CD4-positive, alpha-beta T cell treated with Interleukin-6 for 4 hours (primary cell): Measurements from ENCODE around the gene AUH.

Experiments
- DNase-seq: peaks from one replicate; pipeline ENCODE4 v3.0.0-alpha.2; 2020; ENCODE audit warnings: mixed read lengths

AUH gene

DNA sequence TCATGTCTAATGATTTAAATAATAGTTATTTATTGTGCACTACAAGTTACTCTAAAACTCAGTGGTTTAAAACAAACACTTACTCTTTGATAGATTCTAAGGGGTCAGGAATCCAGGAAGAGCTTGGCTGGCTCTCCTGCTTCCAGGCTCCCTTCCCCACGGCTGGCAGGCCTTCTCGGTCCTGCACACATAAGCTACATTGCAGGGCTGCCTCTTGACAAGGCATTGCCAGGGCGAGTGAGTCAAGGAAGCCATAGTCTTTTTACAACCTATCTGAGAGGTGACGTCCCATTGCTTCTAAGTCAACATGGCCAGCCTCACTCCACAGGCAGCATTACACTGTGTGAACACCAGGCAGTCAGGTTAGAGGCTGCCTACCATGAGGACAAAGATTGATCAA is 119.8 kb downstream of the AUH start:
- DNase-seq: no peak

DNA sequence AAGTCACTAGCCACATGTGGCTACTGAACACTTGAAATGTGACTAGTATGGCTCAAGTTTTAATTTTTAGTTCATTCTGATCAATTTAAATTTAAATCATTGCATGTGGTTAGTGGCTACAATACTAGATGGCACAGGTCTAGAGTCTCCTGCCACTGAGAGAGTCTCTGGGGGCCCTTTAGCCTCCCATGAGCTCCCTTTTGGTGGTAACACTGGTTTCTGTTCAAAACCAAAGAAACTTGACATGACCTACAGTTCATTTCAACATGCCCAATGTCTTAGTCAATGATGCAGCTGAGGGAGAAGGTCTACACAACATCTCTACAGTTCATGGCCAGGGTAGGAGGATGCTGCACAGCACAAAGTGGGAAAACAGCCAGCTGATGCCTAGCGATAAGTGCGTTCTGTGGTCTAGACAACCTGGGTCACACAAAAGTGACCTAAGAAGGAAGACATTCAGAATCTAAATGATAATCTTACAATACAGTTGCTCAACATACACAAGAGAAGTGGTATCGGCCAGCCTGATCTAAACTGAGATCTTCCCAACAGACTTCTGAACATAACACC is 121.0 kb downstream of the AUH start:
- no peak for DNase-seq

DNA sequence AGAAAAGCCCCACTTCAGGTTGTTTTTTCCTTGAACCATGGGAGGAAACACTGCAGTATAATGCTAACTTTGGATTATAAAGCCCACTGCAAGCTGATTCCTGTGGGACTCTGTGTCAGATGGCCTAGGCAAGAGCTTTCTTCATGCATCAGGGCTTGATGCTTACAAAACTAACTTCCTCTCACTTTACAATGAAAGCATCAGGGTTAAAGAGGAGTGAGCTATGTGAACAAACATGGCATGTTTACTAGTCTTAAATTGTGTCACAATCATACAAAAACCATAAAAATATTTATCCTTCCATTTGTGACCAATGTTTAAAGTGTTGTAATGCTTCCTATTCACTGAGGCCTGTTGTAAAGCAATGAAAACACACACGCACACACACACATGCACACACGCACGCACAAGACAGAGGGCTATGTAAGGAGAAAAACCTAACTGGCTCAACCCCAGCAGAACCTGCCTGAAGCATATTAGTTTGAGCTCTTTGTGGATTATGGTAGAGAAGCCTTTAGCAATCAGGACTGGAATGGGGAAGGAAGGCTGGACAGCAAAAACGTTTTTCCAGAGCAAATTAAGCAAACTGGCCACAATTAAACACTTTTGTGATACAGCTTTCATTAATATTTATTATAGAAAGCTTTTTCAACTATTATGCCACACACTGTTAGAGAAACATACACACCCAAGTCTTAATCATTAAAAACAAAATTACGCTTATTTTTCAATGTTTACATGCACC is 122.2 kb downstream of the AUH start:
- DNase-seq: no peak

DNA sequence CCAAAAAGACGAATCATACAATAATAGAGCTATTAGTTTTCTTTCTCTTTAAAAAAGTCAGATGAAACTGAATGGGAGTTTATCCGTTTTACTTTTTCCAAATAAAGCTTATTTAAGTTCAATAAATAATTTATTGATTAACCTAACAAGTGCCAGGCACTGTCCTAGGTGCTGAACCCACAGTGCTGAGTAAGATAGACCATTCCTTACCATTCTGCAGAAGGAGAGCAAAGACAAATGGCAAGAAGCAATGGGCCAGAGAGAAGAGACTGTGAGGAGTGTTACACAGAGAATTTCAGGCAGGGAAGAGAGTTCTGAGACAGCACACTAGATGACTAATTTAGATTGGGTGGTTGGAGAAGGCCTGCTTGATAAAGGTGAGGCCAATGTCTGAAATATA is 127.2 kb downstream of the AUH start:
- no peak for DNase-seq

DNA sequence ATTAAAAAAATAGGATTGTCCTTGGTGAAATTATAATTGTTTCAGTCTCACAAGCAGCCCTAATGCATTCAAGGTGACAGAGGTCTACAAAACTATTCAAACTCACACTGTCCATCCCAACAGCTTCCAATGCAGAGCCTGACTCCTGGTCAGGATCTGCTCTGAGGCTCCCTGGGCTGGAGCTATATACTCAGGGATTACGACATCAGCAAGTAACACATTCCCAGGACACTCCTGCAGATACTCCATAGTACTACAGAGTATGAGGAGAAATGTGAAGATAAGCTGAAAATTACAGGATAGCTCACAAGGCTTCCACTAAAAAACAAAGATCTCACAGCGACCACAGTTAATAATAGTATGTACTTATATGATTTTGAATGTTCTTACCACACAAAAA is 130.1 kb downstream of the AUH start:
- DNase-seq: no peak

DNA sequence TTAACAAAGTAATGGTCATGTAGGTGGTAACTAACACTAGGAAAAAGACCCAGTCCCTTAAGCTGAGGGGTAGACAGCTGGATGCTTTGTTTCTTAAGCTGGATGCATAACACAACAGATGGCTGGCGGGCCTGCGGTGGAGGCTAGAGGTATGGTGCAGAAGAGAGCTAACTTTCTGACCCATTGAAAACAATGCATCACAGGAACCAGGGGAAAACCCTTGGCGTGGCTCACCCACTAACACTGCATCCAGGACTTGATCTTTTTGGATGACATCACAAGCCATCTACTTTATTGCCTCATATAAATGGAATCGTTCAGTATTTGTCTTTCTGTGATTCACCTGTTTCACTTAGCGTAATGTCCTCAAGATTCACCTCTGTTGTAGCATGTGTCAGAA is 138.7 kb downstream of the AUH start:
- DNase-seq: no peak

DNA sequence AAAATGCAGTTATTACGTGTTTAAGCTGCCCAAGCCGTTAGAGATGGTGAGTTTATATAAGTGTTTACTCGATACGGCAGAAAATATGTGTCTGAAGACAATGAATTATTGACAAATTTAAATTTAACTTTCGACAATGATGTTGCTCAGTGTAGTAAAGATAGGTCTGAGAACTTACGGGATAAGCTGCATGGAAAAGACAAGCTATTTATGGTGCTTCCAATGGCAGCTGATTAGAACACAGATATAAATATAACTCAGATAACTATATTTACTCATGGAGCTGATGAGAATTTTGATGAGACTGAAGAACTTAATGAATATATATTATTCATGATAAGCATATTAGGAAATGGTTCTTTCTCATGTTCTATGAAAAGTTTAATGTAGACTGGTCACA is 139.3 kb downstream of the AUH start:
- no peak for DNase-seq

DNA sequence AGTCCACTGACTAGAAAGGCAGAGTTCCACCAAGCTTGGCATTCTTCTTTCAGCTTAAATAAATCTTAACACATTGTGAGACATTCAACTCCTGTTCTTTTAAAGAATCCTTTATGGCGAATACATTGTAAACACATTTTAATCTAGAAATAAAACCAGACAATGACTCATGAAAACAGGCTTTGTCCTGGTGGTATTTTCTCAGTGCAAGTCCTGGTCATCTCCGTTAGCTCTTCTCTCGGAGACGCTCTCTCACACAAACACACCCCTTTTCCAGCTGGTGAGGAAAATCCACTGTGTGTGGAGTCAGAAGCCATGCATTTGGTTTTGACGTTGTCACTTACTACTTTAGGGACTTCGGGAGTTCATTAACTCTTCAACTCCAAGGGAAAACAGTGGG is 140.4 kb downstream of the AUH start:
- no peak for DNase-seq

DNA sequence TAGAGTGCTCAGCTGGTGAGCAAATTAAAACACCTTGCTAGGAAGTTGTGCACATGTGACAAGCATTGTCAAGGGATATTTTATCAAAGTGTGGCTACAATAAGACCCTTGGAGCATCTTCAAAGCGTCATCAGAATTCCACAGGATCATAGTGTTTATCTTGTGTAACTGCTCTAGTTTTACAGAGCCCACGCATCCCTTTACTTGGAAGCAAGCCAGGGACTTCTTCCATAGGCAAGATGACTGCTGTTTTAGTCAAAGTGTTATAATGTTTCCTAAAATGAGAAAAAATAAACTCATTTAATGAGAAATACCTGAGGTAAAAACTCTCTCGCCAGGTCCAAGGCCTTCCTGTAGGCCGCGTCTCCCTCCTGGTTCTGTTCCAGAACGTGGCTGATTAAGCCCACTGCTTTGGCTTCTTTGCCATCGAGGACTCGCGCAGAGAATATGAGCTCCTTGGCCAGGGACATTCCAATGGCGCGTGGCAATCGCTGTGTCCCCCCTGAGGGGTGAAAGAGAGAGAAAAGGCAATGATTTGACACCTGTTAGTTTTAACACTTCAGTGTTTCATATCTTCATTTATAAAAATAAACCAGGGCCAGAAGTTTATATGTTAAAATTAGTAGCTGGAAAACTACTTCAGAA is 141.1 kb downstream of the AUH start:
- no peak for DNase-seq

DNA sequence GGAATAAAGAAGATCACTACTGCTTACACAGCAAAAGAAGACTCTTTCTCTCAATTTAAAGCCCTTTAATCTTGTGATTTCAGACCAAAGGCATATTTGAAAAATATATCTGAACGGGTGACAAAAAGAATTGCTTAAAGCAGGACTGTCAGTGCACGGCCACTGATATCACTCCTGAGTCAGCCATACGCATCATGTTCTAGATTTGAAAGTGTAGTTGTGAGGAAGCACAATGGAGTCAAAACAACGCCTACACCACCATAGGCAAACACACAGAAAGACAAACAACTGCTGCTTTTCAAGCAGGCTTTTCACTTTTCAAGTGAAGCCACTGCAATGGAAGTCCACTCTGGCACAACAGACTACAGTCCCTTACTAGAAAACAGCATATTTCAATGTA is 141.7 kb downstream of the AUH start:
- no peak for DNase-seq

DNA sequence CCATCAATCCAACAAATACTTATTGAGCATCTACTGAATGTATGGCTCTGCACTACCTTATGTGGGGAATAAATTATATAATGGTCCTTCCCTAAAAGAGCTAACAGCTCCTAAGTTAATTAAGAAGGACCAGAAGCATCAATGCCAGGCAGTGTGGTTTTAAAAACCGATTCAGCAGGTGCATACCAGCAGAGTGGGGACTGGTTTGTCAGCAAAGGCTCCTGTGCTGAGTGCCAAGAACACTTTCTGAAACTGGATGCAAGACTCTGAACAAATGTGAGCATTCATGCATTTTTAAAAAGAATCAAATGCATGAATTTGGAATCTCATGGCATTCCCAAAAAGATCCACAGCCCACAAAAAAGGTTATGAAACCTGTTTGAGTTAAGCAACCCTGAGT is 142.2 kb downstream of the AUH start:
- DNase-seq: no peak

DNA sequence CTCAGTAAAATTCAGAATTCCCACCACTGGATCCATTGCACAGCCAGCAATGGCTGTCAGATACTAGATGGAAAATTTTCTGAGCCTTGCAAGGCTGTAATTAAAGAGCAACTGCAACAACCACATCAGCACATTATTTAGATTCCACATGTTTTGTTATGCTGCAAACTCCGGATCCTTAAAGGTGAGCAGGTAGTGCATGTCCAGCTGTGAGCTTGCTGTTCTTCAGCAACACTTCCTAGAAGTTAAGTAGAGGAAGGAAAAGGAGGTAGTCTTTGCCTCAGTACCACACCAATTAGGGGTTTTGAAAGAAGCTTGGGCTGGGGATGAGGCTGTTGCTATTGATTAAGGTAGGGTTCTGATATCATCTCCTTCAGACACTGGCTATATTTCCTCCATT is 144.3 kb downstream of the AUH start:
- no peak for DNase-seq

DNA sequence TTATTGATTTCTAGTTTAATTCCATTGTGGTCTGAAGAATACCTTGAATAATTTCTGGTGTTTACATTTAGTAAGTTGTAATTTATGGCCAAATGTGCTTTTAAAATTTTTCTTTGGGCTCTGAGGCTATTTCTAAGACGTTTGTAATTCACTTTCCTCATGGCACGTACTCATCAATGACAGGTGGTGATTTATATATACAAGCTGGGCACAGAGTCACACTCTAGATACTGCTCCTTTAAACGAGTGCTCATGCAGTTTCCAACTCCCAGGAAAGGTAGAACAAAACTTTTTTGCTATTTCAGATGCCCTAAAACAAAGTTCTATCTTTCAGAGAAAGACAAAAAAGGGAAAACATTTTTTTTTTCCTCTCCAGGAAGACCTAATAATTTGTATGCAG is 146.9 kb downstream of the AUH start:
- DNase-seq: no peak

DNA sequence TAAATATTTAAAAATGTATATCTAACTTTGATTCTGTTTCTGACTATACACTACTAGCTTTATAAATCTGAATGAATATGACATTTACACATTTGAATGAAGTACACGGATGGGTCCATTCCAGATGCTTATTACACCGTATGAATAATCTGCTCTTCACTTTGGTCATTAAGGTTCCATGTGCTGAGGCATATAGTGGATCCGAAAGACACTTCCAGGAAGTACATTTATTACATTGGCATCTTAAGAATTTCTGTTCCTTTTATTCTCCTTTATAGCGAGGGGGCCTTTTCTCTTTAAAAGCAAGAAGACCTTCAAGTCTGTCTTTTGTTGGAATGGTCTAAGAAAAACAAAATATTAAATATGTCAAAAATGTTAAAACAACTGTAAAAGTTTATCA is 147.6 kb downstream of the AUH start:
- no peak for DNase-seq

DNA sequence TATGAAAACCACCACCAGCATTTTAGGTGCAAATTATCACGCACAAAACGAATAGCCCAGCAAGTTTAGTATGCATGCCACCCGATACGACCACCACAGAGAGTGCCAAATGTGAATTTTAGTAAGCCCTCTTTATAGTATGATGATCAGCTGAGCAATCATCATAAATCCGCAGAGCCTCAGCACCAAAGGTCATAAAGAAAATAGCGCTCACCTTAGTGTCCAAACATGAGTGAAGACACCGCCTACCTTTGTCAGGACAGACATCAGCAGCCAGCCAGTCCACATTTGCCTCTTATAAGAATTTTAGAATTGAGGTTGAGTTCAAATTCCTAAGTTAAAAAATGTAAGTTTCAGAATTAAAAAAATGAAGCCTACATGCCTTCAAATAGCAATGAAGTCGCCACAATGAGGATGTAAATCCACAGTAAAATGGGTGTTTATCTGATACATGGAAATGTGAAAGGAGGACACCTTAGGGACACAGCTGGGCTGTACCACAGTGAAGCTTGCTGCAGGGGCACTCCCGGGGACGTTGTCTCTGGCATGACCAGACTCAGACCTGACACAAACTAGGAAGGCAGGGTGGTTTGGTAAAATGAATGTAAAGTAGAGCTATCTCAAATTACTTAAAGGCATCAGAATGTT is 149.0 kb downstream of the AUH start:
- DNase-seq: no peak

DNA sequence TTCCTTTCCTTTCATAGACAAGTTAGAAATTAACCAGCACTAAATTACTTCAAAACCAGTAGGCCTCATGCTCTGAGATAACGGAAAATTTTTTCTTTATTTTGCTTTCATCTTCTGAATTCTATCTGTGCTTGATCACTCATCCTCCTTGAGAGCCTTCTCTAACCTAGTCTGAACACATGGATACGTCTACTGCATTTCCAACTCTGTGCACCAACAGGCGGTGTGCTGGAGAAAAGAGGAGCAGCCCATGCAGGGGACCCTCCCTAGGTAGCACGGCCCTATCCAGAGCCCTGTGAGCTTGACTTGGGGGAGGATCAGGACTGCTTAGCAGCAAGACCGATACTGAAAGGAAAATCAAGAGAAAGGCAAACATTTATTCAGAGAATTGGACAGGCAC is 149.8 kb downstream of the AUH start:
- no peak for DNase-seq

DNA sequence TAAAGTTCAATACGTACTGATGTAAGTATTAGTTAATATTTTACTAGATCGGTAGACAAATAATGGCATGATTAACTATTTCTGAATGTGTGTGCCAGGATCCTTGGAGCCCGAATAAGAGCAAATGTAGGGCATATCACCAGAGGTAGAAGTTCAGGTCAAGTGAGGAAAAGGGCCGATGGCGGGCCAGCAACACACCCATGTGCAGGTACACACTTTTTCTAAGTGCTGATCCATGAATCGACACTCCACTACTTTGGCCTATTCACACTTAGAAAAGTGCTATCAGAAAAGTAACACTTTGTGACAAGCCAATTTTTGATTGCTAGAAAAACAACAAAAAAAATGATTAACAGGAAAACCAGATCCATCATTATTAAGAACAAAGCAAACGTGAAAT is 150.3 kb downstream of the AUH start:
- no peak for DNase-seq

DNA sequence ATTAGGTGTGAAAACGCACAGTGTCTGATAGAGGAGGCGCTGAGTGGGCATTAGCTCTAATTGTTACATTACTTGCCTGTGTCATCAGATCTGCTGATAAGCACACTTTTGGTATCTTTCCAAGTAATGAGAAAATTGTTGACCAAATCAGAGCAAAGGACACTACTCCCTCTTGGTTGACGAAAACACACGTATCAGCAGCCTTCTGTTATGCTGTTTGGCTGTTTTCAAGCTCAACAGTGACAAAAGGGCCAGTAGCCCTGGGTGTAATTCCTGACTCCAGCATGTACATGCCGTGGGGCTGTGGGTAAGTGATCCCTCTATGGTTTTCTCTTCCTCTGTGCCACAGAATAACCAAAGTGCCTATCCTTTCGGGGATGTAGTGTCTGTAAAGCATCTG is 151.4 kb downstream of the AUH start:
- DNase-seq: no peak

DNA sequence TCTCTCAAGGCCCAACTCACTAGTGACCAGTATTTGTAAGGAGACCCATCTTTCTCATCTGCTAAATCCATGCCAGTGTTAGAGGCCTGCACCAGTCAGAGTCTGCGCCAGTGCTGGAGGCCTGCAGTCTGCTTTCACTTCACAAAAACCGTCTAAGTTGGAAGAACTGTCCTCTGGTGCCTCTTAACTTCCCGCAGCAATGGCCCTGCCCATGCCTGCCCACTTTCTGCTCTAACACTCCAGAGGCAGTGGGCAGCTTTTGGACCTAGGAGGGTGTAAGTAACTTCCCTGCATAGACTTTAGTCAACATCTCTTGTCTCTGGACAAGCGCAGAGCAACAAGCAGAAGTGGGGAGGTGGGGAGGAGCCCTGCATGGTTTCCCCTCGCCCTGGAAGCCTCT is 152.9 kb downstream of the AUH start:
- no peak for DNase-seq

DNA sequence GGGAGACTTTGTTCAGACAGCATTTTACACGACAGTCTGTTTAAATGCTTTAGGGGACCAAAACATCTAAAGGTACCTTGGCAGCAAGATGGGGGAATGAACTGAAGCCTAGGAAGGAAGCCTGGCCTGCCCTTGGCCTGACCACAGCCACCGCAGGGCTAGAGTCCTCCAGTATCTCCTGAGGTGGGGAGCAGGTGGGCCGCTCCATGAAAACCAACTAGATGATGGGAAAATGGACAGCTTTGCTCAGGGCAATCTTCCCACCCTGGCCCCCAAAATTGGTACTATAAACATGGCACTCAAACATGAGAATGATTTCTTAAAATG is 153.3 kb downstream of the AUH start:
- no peak for DNase-seq

DNA sequence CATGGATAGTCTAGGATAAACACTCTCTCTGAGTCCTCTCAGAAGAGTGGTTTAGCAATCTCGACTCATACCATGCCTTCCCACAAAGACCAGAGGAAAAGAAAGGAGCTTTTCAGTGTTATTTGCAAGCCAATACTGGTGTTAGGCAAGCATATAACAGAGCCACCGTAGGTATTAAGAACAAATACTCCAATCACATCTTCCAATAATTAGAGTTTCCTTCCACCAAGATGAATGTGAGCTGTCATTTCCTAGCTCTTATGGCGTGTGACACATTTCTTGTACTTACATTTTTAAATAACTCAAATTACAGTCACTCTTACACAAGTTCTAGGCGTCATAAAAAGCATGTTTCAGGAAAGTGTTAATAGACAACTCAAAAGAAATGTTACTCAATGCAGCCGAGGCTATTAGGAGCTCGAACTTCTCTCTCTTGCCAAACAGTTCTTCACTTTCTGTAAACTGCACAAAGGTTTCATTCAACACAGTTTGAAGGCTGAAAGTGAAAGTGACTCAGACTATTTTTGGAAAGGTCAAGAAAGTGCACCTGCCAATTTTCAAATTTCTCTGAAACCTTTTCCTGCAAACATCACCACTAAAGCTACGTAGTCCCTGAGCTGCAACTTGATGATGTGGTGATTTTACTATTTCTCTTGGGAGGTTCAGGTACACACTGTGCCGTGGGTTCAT is 153.8 kb downstream of the AUH start:
- DNase-seq: no peak

DNA sequence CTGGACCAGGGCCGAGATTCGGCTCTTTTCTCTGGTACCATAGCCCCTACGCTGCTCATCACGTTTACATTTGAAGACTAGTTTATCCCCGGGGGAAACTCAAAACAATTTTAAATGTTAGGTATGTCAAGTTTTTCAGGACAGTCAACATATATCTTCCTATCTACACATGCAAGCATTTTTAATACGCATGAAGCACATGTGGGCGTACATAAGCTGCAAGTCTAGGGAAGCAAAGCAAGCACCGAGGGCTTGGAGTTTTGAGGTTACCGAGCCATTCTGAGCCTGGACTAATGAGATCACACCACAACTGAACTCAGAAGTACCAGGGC is 154.4 kb downstream of the AUH start:
- no peak for DNase-seq

DNA sequence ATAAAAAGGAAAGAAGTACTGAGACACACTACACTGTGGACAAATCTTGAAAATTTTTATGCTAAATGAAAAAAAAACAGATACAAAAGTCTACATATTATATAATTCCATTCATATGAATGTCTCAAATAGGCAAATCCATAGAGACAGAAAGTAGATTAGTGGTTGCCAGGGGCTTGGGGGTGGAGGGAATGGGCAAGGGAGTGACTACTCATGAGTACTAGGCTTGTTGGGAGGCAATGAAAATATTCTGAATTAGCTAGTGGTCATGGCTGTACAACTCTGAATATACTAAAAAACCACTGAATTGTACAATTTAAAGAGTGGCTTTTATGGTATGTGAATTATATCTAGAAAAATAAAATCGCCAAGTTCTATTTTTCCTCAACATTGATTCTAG is 154.9 kb downstream of the AUH start:
- no peak for DNase-seq

DNA sequence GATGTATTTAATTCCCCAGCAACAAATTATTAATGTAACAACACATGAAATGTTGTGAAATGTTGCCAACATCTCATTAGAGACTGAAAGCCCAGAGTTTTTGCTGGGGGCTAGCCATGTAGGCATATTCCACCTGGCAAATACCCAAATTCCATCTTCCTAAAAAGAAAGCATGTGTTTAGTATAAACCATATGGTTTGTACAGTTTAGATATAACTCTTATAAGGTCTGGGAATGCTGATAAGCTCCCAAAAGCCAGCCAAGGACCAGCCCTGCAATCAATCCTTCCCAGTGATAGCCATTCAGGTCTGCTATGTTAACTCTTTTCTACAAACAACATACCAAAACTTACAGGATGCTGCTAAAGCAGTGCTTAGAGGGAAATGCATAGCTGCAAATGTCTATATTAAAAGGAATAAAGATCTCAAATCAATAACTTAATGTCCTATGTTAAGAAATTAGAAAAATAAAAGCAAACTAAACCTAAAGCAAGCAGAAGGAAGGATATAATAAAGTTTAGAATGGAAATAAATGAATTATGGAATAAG is 158.9 kb downstream of the AUH start:
- DNase-seq: no peak
